B cell (primary cell): ENCODE data around the gene CTPS1. TPM values are rescaled to one million over a fixed set of nuclear protein-coding genes. Genes with fewer than 3 reads are reported as not detected.

ENCODE experiments used
- ATAC-seq: fragments of 200-7000 bp; cut with Tn5 transposase; one replicate; pipeline ENCODE4 v1.10.0; 2021; ENCODE audit warnings: low read depth, mild to moderate bottlenecking, moderate number of reproducible peaks, moderate library complexity
- CTCF ChIA-PET: fragments of 350-600 bp; sonication (Branson Sonifier 250); formaldehyde crosslinking; loops from one replicate; lab custom pipeline; 2021; ENCODE audit warnings: antibody characterized with exemption, inconsistent platforms; lab: Charles Lee
- POLR2A ChIA-PET: fragments of 350-600 bp; sonication (Branson Sonifier 250); formaldehyde crosslinking; loops from one replicate; lab custom pipeline; 2021; ENCODE audit warnings: antibody characterized with exemption; lab: Charles Lee
- DNase-seq: peaks from one replicate; pipeline ENCODE4 v3.0.0; 2013
- H2AFZ ChIP-seq: 2 replicates; pipeline ENCODE4 v1.6.1; 2012; ENCODE audit warnings: mild to moderate bottlenecking, low read depth, low read length; ENCODE audit not compliant: insufficient read depth, poor library complexity, severe bottlenecking
- H3K27ac ChIP-seq, 2 donors: 1 replicate in 1 of 2; 2 replicates in 1 of 2; pipeline ENCODE4 v1.5.1; 2012 to 2013; ENCODE audit warnings: low read length in 2 of 2, mild to moderate bottlenecking in 2 of 2, moderate library complexity in 1 of 2
- H3K27me3 ChIP-seq, 4 experiments: fragments of 200-600 bp in 1 of 4; sonication (generic) in 1 of 4; replicated peaks in 1 of 4; 1 replicate in 2 of 4; 2 replicates in 2 of 4; pipeline versions ENCODE4 v1.6.1 to v1.7.0; 2013 to 2016; ENCODE audit warnings: low read length in 3 of 4, mild to moderate bottlenecking in 2 of 4, mixed read lengths in 1 of 4, moderate library complexity in 1 of 4; ENCODE audit not compliant: insufficient read depth in 4 of 4, control insufficient read depth in 3 of 4; ENCODE audit errors: control extremely low read depth in 1 of 4
- H3K36me3 ChIP-seq, 2 experiments: replicated peaks in 1 of 2; 1 replicate in 1 of 2; 2 replicates in 1 of 2; pipeline versions ENCODE4 v1.6.1 to v1.7.1; 2013; ENCODE audit warnings: low read length in 1 of 2; ENCODE audit not compliant: insufficient read depth in 2 of 2, control insufficient read depth in 1 of 2; ENCODE audit errors: control extremely low read depth in 1 of 2, extremely low read depth in 1 of 2
- H3K4me1 ChIP-seq, 2 donors: fragments of 200-600 bp in 1 of 2; sonication (generic) in 1 of 2; 1 replicate in 1 of 2; 2 replicates in 1 of 2; pipeline versions ENCODE4 v1.5.1 to v1.6.1; 2013 to 2017; ENCODE audit warnings: low read length in 2 of 2; ENCODE audit not compliant: control insufficient read depth in 2 of 2, insufficient read depth in 2 of 2
- H3K4me2 ChIP-seq: replicated peaks from 2 replicates; pipeline ENCODE3; 2012; ENCODE audit warnings: mild to moderate bottlenecking, low read depth, low read length; ENCODE audit not compliant: poor library complexity, severe bottlenecking
- H3K4me3 ChIP-seq, 5 experiments: fragments of 200-600 bp in 1 of 5; sonication (generic) in 1 of 5; 1 replicate in 3 of 5; 2 replicates in 2 of 5; pipeline versions ENCODE4 v1.5.1 to v1.7.0; 2011 to 2016; ENCODE audit warnings: low read length in 4 of 5, mild to moderate bottlenecking in 4 of 5, low read depth in 2 of 5, control low read depth in 1 of 5, moderate library complexity in 1 of 5; ENCODE audit not compliant: insufficient read depth in 1 of 5; ENCODE audit errors: control extremely low read depth in 1 of 5, extremely low read depth in 1 of 5
- H3K79me2 ChIP-seq: fragments of 200-600 bp; sonication (generic); one replicate; pipeline ENCODE4 v1.6.0; 2016; ENCODE audit warnings: low read length; ENCODE audit not compliant: control insufficient read depth, insufficient read depth
- H3K9ac ChIP-seq: fragments of 200-600 bp; sonication (generic); 2 replicates; pipeline ENCODE4 v1.6.1; 2017; ENCODE audit warnings: mild to moderate bottlenecking, low read length, moderate library complexity
- H3K9me3 ChIP-seq, 3 donors: one replicate each; pipeline versions ENCODE4 v1.6.1 to v1.7.1; 2013; ENCODE audit warnings: low read length in 2 of 3; ENCODE audit not compliant: control insufficient read depth in 2 of 3, insufficient read depth in 1 of 3; ENCODE audit errors: control extremely low read depth in 1 of 3
- H4K20me1 ChIP-seq: 2 replicates; pipeline ENCODE4 v1.6.0; 2012; ENCODE audit warnings: mild to moderate bottlenecking, low read length; ENCODE audit not compliant: insufficient read depth, control insufficient read depth, poor library complexity, severe bottlenecking
- H3K27ac Mint-ChIP-seq: one replicate; pipeline ENCODE4 v1.8.0; 2021; ENCODE audit warnings: mixed read lengths
- H3K27me3 Mint-ChIP-seq: one replicate; pipeline ENCODE4 v1.8.0; 2021; ENCODE audit warnings: mixed read lengths
- H3K4me1 Mint-ChIP-seq: one replicate; pipeline ENCODE4 v1.8.0; 2021; ENCODE audit warnings: mixed read lengths
- H3K4me3 Mint-ChIP-seq: one replicate; pipeline ENCODE4 v1.8.0; 2021; ENCODE audit warnings: mixed read lengths
- H3K9me3 Mint-ChIP-seq: one replicate; pipeline ENCODE4 v1.8.0; 2022; ENCODE audit warnings: mixed read lengths; ENCODE audit not compliant: insufficient read depth
- EZH2 ChIP-seq: IDR thresholded peaks from 2 replicates; pipeline ENCODE4 v1.6.1; 2012; ENCODE audit warnings: borderline replicate concordance, low read depth, mild to moderate bottlenecking, moderate library complexity, low read length; ENCODE audit not compliant: insufficient read depth, poor library complexity, severe bottlenecking
- WGBS: methylation state at CpG from one replicate; pipeline ENCODE4 v1.1.5; 2013; ENCODE audit warnings: missing lambda C conversion rate; ENCODE audit not compliant: insufficient coverage; 5-methylcytosine and 5-hydroxymethylcytosine counted together
- intact Hi-C: fragments of 100-400 bp; cut with micrococcal nuclease; formaldehyde crosslinking; loops from one replicate; pipeline ENCODE4 v1.10.0; 2022
- polyA plus RNA-seq: library from polyadenylated mRNA; depleted of rRNA; stranded (reverse); fragments of >200 nt; gene quantifications from 2 replicates; pipeline ENCODE4 v1.2.3, GENCODE V29; 2012
- total RNA-seq, 2 donors: library from RNA; stranded (reverse); fragments of 120-200 nt in 1 of 2; gene quantifications; 1 replicate in 1 of 2; 2 replicates in 1 of 2; pipeline versions ENCODE4 v1.2.3 to v1.2.4, GENCODE V29; 2013 to 2022
- TF ChIP-seq, protein P1 (sequence below): fragments of 200-600 bp; IDR thresholded peaks from one replicate; pipeline ENCODE4 v1.8.0; 2022; ENCODE audit warnings: antibody characterized with exemption, mild to moderate bottlenecking

The CTPS1 gene
- total and polyA plus RNA-seq, 2 donors (not counting 1 experiment from before 2014, with no cell fraction given): 9.2 to 17.9 TPM

DNA sequence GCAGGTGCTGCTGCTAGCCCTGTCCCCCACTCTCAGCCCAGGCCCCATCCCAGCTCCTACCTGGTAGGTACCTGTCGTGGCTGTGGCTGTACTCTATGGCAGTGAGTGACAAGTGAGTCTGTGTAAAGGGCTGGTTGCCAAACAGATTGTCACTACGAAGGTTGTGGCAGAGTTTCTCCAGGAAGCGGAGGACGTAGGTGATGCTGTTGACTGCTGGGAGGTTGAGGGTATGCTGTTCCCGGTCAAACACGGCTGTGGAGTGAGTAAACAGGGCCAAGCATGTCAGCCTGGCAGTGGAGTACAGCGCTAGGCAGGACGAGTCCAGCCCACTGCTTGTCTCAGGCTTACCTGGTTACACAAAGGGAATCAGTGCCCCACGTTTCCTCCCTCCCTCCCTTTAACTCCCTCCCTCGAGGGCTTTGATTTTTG lies 66.9 kb downstream of the CTPS1 start:
- no peak overlapping the region for H3K27ac Mint-ChIP-seq
- peaks cover 0 to 27% of the 10 kb centered on the region in 2 experiments for H3K36me3 ChIP-seq
- 96% methylated on average over 9 of the region's 10 CpGs for WGBS
- no peaks in the 10 kb centered on the region for H3K79me2 ChIP-seq
- DNase-seq (no peak), ATAC-seq (no peak)
- no peak overlapping the region for H3K4me3 ChIP-seq
- no peaks in the 10 kb centered on the region for H3K4me1 ChIP-seq
- no peaks in the 10 kb centered on the region for H4K20me1 ChIP-seq
- no peak overlapping the region for H3K9ac ChIP-seq
- H2AFZ ChIP-seq: no peak overlapping the region
- no peaks in the 10 kb centered on the region for H3K9me3 ChIP-seq
- no peak overlapping the region for H3K4me3 Mint-ChIP-seq
- no peak for TF ChIP-seq EZH2
- TF ChIP-seq, protein P1, sequence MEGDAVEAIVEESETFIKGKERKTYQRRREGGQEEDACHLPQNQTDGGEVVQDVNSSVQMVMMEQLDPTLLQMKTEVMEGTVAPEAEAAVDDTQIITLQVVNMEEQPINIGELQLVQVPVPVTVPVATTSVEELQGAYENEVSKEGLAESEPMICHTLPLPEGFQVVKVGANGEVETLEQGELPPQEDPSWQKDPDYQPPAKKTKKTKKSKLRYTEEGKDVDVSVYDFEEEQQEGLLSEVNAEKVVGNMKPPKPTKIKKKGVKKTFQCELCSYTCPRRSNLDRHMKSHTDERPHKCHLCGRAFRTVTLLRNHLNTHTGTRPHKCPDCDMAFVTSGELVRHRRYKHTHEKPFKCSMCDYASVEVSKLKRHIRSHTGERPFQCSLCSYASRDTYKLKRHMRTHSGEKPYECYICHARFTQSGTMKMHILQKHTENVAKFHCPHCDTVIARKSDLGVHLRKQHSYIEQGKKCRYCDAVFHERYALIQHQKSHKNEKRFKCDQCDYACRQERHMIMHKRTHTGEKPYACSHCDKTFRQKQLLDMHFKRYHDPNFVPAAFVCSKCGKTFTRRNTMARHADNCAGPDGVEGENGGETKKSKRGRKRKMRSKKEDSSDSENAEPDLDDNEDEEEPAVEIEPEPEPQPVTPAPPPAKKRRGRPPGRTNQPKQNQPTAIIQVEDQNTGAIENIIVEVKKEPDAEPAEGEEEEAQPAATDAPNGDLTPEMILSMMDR: no peak
- intact Hi-C loops: no loop called here
- ChIA-PET CTCF (no interaction called here), POLR2A (no interaction called here)
- H3K4me1 Mint-ChIP-seq: no peaks in the 10 kb centered on the region
- H3K27me3 ChIP-seq: no peaks in the 10 kb centered on the region
- no peak overlapping the region for H3K4me2 ChIP-seq
- H3K27me3 Mint-ChIP-seq: no peaks in the 10 kb centered on the region
- H3K27ac ChIP-seq: no peak overlapping the region
- no peaks in the 10 kb centered on the region for H3K9me3 Mint-ChIP-seq

DNA sequence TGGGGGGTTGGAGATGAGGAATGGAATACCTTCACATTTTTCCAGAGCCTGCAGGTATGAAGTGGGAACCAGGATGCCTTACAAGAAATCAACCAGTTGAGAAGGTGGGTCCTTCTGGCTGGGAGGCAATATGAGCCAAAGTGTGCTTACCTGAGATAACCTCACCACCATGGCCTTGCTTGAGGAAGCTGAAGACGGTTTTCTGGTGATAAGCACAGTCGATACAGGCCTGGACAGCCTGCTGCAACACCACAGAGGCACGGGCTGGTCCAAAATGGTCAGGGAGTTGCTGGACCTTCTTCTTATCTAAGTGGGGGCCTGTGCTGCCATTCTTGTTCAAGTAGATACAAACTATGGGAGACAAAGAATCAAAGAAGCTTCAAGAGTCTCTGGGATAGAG lies 69.0 kb downstream of the CTPS1 start:
- POLR2A ChIA-PET: no interaction called here
- H3K9me3 Mint-ChIP-seq: no peaks in the 10 kb centered on the region

More for the DNA sequence above, 69.0 kb downstream of the CTPS1 start:
- Mint-ChIP-seq H3K4me1 (peaks cover 5% of the 10 kb centered on the region), H3K27ac (no peak overlapping the region), H3K27me3 (no peaks in the 10 kb centered on the region), H3K4me3 (no peak overlapping the region)
- no peak overlapping the region for H3K4me3 ChIP-seq
- H3K27me3 ChIP-seq: no peaks in the 10 kb centered on the region
- 100% methylated on average over 3 of the region's 3 CpGs for WGBS
- H3K36me3 ChIP-seq: peaks cover 0 to 27% of the 10 kb centered on the region in 2 experiments
- DNase-seq: no peak
- no peaks in the 10 kb centered on the region for H3K79me2 ChIP-seq
- H3K9me3 ChIP-seq: no peaks in the 10 kb centered on the region
- CTCF ChIA-PET: no interaction called here
- no peak overlapping the region for H2AFZ ChIP-seq
- peaks cover 0 to 4% of the 10 kb centered on the region in 2 donors for H3K4me1 ChIP-seq
- no peaks in the 10 kb centered on the region for H4K20me1 ChIP-seq
- no peak overlapping the region for H3K4me2 ChIP-seq
- TF ChIP-seq, protein P1: no peak
- no peak for TF ChIP-seq EZH2
- ATAC-seq: no peak
- intact Hi-C loops: no loop called here
- H3K9ac ChIP-seq: no peak overlapping the region
- no peak overlapping the region for H3K27ac ChIP-seq
